GM12892 (cell line): ENCODE results near the gene ANKRD26.
A peak's percentile ranks its signal among the peaks of the same experiment; 100 is the strongest.

ENCODE experiments used
- POLR2A ChIP-seq: IDR thresholded peaks from 2 replicates; pipeline ENCODE4 v1.6.1; 2011; ENCODE audit warnings: low read depth, low read length, control low read depth
- TAF1 ChIP-seq: IDR thresholded peaks from 2 replicates; pipeline ENCODE4 v1.6.1; 2011; ENCODE audit warnings: low read depth, mild to moderate bottlenecking, control low read depth, low read length, borderline replicate concordance

DNA sequence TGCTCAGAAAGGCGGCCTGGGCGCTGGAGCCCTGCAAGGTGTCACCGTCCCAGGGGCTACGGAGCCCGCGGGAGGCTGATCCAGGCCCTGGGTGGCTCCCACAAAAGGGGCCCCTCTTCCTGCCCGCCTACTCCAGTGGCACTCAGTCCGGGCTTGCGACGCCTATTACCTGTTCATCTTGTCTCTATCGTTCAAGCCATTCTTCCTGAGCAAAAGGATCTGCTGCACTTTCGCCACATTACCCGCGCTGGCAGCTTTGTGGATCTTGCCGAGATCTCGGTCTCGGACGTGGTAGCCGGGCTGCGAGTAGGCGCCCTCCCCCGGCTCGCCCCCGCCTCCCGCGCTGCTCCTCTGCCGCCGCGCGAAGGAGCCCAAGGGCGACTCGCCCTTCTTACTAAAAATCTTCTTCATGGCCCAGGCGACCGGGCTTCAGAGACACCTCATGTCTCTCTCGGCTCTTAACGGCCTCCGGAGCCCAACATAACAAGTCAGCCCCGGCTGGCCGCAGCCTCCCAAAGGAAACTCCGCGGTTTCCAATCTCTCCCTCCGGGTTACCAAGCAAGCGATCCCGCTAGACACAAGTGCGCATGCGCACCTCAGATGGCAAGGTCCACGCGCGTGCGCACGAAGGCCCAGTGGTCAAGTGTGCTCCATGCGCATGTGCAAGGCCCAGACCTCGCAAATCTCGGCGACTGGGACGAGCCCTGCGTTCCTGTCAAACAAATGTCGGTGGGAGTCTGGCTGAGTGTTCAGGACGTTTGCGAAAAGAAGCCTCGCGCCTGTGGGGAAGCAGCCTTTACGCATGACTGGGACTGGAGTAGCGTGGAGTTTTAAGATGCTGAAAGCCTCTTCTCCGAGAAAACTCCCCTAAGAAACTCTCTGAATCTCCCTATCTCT lies at the start of gene ANKRD26:
- TF ChIP-seq TAF1 (peak; percentile 69; the same call in 1 of the 2 replicates), POLR2A (peak; percentile 82)
